Adipocyte (in vitro differentiated cells): ENCODE data around the gene DAB1.
A peak's percentile ranks its signal among the peaks of the same experiment; 100 is the strongest.

Experiments used
- DNase-seq: peaks from one replicate; pipeline ENCODE4 v3.0.0-alpha.2; 2015; ENCODE audit warnings: low read depth
- H3K27me3 ChIP-seq: replicated peaks from 2 replicates; pipeline ENCODE4 v1.7.0; 2013; ENCODE audit warnings: mild to moderate bottlenecking, low read length, moderate library complexity; ENCODE audit not compliant: control insufficient read depth, insufficient read depth
- H3K36me3 ChIP-seq: 2 replicates; pipeline ENCODE4 v1.7.0; 2013; ENCODE audit warnings: low read length, mild to moderate bottlenecking, moderate library complexity; ENCODE audit not compliant: control insufficient read depth, insufficient read depth, severe bottlenecking
- H3K4me1 ChIP-seq: 2 replicates; pipeline ENCODE4 v1.7.0; 2013; ENCODE audit warnings: mild to moderate bottlenecking, low read length, moderate library complexity; ENCODE audit not compliant: control insufficient read depth, insufficient read depth
- H3K4me3 ChIP-seq: 2 replicates; pipeline ENCODE4 v1.7.0; 2013; ENCODE audit warnings: mild to moderate bottlenecking, low read length, moderate library complexity
- H3K9ac ChIP-seq: 2 replicates; pipeline ENCODE4 v1.7.0; 2013; ENCODE audit warnings: mild to moderate bottlenecking, low read length, moderate library complexity
- H3K9me3 ChIP-seq: 2 replicates; pipeline ENCODE4 v1.7.0; 2013; ENCODE audit warnings: mild to moderate bottlenecking, low read length, moderate library complexity; ENCODE audit not compliant: control insufficient read depth

The DAB1 gene

GRCh38 chr1:57410508-57410907 lies 13.4 kb downstream of the DAB1 start:
- H3K4me3 ChIP-seq, result no peak overlapping the region
- DNase-seq, result no peak
- H3K9me3 ChIP-seq, result no peaks in the 10 kb centered on the region
- no peaks in the 10 kb centered on the region for H3K36me3 ChIP-seq
- no peaks in the 10 kb centered on the region for H3K27me3 ChIP-seq
- H3K4me1 ChIP-seq, result peaks cover 10% of the 10 kb centered on the region
- H3K9ac ChIP-seq, result no peak overlapping the region

DNA sequence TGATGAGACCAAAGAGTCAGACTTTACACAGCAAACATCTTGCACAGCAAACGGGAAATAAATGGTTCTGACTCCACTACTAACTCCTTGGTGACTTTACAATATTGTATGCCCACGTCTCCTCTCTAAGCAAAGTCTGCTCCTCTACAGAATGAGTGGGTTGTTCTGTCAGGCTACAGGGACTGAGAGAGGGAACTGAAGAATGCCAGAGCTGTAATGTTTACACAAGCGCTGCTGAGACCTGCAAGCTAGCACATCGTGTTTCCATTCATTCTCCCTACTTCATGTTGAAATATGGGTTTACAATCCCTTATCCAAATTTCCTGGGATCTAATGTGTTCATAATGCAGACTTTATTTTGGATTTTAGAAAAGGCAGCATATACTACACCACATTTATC lies 15.9 kb downstream of the DAB1 start:
- no peak for DNase-seq
- Histone ChIP-seq H3K4me3 (no peak overlapping the region), H3K9me3 (no peaks in the 10 kb centered on the region), H3K9ac (no peak overlapping the region), H3K27me3 (no peaks in the 10 kb centered on the region), H3K36me3 (no peaks in the 10 kb centered on the region), H3K4me1 (peaks cover 10% of the 10 kb centered on the region)

GRCh38 chr1:57406428-57406970 lies 17.4 kb downstream of the DAB1 start:
- DNase-seq, result no peak
- H3K4me1 ChIP-seq, result peaks cover 14% of the 10 kb centered on the region
- H3K27me3 ChIP-seq, result no peaks in the 10 kb centered on the region
- no peak overlapping the region for H3K4me3 ChIP-seq
- no peak overlapping the region for H3K9ac ChIP-seq
- no peaks in the 10 kb centered on the region for H3K9me3 ChIP-seq
- no peaks in the 10 kb centered on the region for H3K36me3 ChIP-seq

- Histone ChIP-seq H3K36me3 (no peaks in the 10 kb centered on the region), H3K4me3 (no peak overlapping the region), H3K4me1 (peaks cover 14% of the 10 kb centered on the region), H3K9me3 (no peaks in the 10 kb centered on the region), H3K9ac (no peak overlapping the region), H3K27me3 (no peaks in the 10 kb centered on the region)
- DNase-seq, result peak; percentile 10
Observed at GRCh38 chr1:57404884-57405283, 19.0 kb downstream of the DAB1 start.

GRCh38 chr1:57403201-57403600 lies 20.7 kb downstream of the DAB1 start:
- H3K4me1 ChIP-seq, result peaks cover 5% of the 10 kb centered on the region
- no peaks in the 10 kb centered on the region for H3K9me3 ChIP-seq
- no peak for DNase-seq
- no peaks in the 10 kb centered on the region for H3K27me3 ChIP-seq
- H3K4me3 ChIP-seq, result no peak overlapping the region
- no peaks in the 10 kb centered on the region for H3K36me3 ChIP-seq
- H3K9ac ChIP-seq, result no peak overlapping the region

DNA sequence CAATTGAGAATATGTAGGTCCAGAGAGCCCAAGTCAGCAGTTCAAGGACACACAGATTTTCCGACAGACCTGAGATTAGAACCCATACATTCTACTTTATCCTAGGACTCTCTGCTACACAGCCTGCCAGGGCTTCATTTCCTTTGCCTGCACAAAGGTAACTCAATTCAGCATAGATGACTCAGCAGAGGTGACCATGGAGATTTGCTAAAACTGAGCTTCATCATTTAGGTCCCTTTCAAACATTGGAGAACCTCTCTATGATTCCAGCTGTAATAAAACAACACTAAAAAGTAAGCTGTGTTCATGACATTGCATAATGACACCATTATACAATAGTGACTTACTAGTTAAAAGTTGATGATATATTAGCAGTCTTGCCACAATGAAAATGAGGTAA lies 22.2 kb downstream of the DAB1 start:
- H3K9me3 ChIP-seq, result no peaks in the 10 kb centered on the region
- DNase-seq, result no peak
- no peak overlapping the region for H3K9ac ChIP-seq

GRCh38 chr1:57400048-57400447 lies 23.8 kb downstream of the DAB1 start:
- Histone ChIP-seq H3K9ac (no peak overlapping the region), H3K36me3 (no peaks in the 10 kb centered on the region), H3K27me3 (no peaks in the 10 kb centered on the region), H3K9me3 (no peaks in the 10 kb centered on the region), H3K4me3 (no peak overlapping the region), H3K4me1 (peaks cover 4% of the 10 kb centered on the region)
- DNase-seq, result no peak

More for the DNA sequence above, 22.2 kb downstream of the DAB1 start:
- H3K36me3 ChIP-seq, result no peaks in the 10 kb centered on the region
- H3K4me3 ChIP-seq, result no peak overlapping the region
- no peaks in the 10 kb centered on the region for H3K27me3 ChIP-seq
- H3K4me1 ChIP-seq, result peaks cover 4% of the 10 kb centered on the region

- no peak overlapping the region for H3K9ac ChIP-seq
- no peaks in the 10 kb centered on the region for H3K27me3 ChIP-seq
- no peak overlapping the region for H3K4me3 ChIP-seq
- no peak for DNase-seq
- H3K9me3 ChIP-seq, result no peaks in the 10 kb centered on the region
- H3K36me3 ChIP-seq, result no peaks in the 10 kb centered on the region
- H3K4me1 ChIP-seq, result no peaks in the 10 kb centered on the region
Observed at GRCh38 chr1:57393058-57393584, 30.7 kb downstream of the DAB1 start.

DNA sequence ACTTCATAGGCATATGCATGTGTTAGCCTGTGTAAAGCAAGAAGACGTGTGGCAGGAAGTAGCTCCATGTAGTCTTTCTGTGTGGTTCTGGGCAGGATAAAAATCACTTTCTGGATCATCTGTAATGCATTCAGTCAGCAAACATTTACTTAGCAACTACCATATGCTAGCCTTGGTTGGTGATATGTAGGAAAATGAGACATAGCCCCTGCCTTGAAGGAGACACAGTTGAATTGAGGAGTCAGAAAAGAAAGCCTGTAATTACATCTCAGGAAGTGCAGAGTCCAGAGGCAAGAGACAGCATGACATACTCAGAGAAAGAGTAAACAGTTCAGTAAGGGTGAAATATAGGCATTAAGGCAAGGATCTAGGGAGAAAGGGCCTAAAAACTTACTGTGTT lies 38.5 kb downstream of the DAB1 start:
- no peak overlapping the region for H3K9ac ChIP-seq
- H3K27me3 ChIP-seq, result no peaks in the 10 kb centered on the region
- no peaks in the 10 kb centered on the region for H3K9me3 ChIP-seq
- H3K4me3 ChIP-seq, result no peak overlapping the region
- DNase-seq, result no peak
- H3K4me1 ChIP-seq, result no peaks in the 10 kb centered on the region
- H3K36me3 ChIP-seq, result no peaks in the 10 kb centered on the region

GRCh38 chr1:57384901-57385300 lies 39.0 kb downstream of the DAB1 start:
- H3K4me1 ChIP-seq, result no peaks in the 10 kb centered on the region
- H3K27me3 ChIP-seq, result no peaks in the 10 kb centered on the region
- no peak for DNase-seq
- H3K36me3 ChIP-seq, result no peaks in the 10 kb centered on the region
- H3K9ac ChIP-seq, result no peak overlapping the region
- no peak overlapping the region for H3K4me3 ChIP-seq
- H3K9me3 ChIP-seq, result no peaks in the 10 kb centered on the region

- Histone ChIP-seq H3K27me3 (no peaks in the 10 kb centered on the region), H3K9ac (no peak overlapping the region), H3K9me3 (no peaks in the 10 kb centered on the region), H3K36me3 (no peaks in the 10 kb centered on the region), H3K4me1 (no peaks in the 10 kb centered on the region), H3K4me3 (no peak overlapping the region)
- no peak for DNase-seq
Observed at GRCh38 chr1:57384284-57384683, 39.6 kb downstream of the DAB1 start.

- Histone ChIP-seq H3K4me3 (no peak overlapping the region), H3K36me3 (no peaks in the 10 kb centered on the region), H3K27me3 (no peaks in the 10 kb centered on the region), H3K9ac (no peak overlapping the region), H3K9me3 (no peaks in the 10 kb centered on the region), H3K4me1 (no peaks in the 10 kb centered on the region)
- DNase-seq, result no peak
Observed at GRCh38 chr1:57381871-57382270, 42.0 kb downstream of the DAB1 start.
